GM19438 (cell line): Measurements from ENCODE around the gene MAD1L1.
"Not testable (repeated sequence)": the region's sequence is repeated elsewhere in the genome, so short reads cannot be mapped to it uniquely, and the experiment has no call there.

Source experiments
- ATAC-seq: cut with Tn5 transposase; IDR thresholded peaks from one replicate; pipeline ENCODE4 v1.9.1; 2021; ENCODE audit warnings: low read depth; ENCODE audit not compliant: unreplicated experiment

The MAD1L1 gene

DNA sequence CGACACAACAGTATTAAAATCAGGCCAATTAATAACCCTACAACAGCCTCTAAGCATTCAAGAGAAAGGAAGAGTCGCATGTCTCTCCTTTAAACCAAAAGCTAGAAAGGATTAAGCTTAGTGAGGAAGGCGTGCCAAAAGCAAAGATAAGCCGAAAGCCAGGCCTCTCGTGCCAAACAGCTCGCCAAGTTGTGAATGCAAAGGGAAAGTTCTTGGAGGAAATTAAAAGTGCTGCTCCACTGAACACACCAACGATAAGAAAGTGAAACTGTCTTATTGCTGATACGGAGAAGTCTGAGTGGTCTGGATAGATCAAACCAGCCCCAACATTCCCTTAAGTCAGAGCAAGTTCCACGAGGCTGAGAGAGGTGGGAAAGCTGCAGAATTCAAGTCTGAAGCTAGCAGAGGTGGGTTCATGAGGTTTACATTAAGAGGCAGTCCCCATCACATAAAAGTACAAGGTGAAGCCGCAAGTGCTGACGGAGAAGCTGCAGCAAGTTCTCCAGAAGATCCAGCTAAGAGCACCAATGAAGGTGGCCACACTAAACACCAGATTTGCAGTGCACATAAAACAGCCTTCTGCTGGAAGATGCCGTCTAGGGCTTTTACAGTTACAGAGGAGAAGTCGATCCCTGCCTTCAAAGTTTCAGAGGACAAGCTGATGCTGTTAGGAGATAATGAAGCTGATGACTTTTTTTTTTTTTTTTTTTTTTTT is 194.8 kb downstream of the MAD1L1 start:
- ATAC-seq, result no peak

GRCh38 chr7:2037301-2037807 is 195.4 kb downstream of the MAD1L1 start:
- ATAC-seq, result no peak

GRCh38 chr7:2036786-2037185 is 196.0 kb downstream of the MAD1L1 start:
- no peak for ATAC-seq

DNA sequence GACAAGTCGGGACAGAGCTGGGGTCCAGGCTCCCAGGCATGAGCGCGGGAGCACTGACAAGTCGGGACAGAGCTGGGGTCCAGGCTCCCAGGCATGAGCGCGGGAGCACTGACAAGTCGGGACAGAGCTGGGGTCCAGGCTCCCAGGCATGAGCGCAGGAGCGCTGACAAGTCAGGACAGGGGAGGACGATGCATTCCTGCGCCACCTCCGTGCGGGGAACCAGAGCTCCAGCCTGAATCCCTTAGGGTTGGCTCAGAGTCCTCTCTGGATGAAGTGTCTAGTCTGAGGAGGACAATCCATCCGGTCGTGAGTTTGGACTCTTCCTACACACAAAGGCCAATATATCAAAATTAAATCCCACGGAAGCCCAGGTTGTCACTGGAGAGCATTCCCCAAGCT is 196.5 kb downstream of the MAD1L1 start:
- ATAC-seq, result not testable (repeated sequence)

GRCh38 chr7:2034291-2035201 is 198.2 kb downstream of the MAD1L1 start:
- no peak for ATAC-seq

DNA sequence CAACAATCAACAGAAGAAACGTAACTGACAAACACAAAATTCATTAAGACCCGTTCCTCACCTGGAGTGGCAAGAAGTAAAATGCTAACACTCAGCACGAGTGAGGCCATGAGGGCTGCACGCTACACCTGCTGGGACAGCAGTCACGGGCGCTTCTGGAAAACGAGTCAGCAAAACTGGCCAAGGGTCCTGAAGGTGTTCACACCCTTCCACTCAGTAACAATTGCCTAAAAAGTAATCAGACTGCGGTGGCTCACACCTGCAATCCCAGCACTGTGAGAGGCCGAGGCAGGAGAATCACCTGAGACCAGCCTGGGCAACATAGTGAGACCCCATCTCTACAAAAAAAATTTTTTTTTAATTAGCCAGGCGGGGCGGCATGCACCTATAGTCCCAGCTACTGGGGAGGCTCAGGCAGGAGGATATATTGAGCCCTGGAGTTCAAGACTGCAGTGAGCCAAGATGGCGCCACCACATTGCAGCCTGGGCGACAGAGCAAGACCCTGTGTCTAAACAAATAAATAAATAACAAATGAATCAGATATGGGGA is 199.1 kb downstream of the MAD1L1 start:
- no peak for ATAC-seq

DNA sequence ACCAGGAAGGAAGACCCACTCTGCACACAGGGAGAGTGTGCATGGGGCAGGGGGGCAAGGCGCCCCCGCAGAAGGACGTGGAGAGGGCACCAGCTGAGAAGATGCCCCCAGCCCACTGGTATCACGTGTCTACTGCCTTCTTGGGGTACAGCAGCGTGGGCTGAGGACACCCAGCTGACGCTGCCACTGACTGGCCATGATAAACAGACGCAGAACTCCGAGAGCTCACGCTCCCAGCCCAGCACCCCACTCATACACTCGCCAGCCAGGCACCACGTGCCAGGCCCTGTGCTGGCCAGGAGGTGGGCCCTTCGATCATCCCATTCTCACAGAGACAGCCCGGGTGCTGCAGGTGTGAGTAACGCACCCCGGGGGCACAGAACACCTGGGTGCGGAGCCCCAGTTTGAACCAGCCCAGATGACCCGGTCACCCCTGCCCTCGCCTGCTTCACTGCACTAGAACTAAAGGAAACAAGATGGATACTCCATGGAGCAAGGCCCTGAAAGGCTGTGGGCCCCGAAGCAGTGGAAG is 199.8 kb downstream of the MAD1L1 start:
- ATAC-seq, result no peak

DNA sequence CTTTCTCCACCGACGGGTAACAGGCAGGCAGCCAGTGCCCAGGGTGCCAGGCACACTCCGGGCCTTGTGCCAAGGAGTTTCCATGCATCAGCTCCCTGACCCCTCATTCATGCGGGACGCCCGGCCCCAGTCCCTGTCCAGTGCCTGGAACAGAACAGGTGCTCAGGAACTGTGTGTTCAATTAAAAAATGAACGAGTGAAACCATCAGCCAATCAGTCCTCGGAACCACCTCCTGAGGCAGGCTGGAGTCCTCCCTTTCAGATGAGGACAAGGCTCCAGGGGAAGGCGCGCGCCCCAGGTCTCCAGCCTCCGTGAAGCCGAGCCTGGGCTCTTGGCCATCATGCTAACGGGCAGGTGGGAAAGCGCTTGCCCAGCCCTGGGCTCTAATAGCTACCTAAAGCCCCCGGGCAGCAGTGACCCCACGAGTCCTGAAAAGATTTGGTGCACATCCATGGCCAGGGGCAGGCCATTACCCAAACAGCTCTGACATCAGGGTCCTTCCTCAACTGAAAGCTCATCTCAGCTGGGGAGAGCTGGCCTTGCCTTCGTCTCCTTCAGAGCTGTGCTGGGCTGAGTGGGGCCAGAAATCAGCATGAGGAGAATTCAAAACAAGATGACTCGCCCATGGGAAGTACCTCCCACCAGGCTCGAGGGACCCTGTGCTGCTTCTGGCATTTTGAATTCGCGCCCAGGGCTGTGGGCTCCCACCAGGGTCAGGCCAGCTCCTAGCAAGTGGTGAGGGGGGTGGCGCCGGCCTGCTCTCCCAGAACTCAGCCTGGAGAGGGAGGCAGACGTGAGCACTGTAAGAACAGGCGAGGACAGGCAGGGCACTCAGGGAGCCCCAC is 200.5 kb downstream of the MAD1L1 start:
- no peak for ATAC-seq

DNA sequence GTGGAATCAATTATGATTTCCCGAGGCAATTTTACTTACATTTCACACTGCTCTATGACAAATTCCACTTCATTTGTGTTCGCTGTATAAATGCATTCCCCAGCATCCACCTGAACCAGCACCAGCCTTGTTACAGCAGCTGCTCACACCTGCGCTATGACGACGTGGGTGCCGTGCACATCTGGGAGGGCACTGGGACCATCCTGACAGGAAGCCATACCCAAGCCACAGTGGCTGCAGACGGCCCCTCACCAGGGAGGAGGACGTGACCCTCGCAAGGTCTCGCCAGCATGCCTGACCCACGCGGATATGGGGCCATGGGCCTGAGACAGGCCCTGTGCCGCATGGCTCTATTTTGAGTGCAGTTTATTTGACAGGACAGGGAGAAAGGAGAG is 201.3 kb downstream of the MAD1L1 start:
- ATAC-seq, result no peak

DNA sequence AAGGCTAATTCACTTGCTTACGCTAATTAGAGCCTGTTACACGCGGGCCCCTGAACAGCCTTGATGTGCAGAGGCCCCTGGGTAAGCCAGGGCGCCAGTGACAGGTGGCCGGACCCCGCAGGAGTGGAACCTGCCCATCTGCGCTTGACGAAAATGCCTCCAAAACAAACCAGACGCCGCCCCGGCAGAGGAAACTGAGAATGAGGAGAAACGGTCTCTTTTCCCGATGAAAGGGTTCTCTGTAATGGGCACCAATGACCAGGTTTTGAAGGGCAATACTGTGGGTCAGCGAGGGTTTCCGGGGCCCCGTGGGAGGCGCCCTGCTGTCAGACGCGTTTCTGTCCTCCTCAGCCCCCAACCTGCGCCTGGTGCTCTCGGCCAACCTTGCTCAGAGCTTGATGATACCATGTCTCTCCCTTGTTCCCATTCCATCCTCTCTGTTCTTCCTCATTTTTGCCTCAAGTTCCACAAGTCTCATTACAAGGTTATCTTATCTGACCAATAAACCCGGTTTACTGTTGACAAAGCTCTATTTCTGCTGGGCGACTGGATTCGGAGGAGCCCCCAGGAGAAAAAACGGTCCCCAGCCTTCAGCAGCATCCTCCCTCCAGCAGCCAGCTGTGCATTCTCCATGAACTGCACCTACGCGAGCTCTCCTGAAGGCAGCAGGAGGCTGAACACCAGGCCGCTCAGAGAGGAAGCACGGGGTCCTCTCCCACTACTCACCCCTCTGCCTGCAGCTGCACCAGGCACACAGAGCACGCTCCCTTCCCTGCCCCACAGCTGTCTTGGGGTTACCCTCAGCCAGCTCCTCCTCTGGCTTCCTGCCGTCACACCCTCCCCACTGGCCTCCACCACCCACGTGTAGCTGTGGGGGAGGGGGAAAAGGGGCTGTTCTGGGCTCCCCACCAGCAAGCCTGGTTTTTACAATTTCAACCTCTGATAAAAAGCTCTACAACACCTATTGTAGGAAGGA is 202.0 kb downstream of the MAD1L1 start:
- no peak for ATAC-seq

DNA sequence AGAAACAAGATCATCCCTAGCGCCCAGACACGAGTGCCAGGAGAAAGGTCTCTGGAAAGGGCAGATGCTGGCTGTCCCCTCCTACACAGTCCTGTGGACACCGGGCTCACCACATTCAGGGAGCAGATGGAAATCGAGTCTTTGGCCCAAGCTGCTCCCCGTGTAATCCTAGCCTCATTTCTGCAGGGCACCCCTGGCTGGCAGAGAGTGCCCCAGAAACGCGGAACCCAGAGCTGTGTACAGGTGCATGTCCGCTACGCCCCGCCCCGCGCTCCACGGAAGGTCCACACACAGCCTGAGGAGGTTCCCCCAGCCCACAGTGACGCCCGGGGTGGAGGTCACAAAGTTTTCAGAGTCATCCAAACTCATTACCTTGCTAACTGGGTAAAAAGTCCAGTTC is 202.8 kb downstream of the MAD1L1 start:
- ATAC-seq, result no peak

DNA sequence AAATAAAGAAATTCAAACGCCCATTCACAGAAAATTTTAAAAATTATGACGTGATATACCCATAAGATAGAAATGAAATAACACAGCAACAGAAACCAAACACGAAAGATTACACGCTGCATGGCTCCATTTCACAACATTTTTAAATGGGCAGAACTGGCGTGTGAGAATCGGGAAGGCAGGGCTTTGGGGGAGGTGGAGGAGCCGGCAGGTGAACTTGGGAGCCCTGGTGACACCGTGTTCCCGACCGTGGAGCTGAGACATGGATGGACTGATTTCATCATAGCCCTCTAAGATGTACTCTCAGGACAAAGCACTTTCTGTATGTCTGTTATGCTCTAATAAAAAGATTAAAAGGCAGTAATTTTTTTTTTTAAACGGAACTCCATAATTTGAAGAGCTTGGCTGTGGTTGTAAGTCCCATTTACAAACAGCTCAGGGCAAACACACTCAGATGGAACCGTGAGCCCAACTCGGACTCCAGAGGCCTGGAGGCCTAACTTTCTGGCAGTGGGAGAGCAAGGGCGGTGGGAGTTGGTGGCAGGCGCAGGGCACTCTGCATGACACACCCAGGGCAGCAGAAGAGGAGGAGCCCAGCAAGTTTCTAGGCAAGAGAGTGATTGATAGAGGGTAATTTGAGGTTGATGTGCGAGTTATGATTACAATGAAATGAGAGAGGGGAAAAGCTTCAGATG is 203.4 kb downstream of the MAD1L1 start:
- no peak for ATAC-seq

DNA sequence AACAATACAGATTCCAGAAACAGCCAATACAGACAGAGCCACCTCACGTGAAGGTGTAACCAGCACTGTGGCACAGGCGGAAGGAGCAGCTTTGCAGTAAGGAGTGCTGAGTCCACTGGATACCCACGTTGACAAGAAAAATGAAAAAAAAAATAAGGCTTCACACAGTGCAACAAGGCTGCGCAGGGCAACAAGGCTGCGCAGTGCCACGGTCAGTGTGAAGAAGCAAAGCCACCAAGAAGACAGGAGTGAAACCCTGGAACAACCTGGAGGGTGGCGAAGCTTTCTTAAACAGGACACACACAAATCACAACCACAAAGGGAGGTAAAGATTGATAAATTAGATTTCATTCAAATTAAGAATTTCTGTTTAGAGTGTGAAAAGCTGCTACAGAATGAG is 204.0 kb downstream of the MAD1L1 start:
- ATAC-seq, result no peak

DNA sequence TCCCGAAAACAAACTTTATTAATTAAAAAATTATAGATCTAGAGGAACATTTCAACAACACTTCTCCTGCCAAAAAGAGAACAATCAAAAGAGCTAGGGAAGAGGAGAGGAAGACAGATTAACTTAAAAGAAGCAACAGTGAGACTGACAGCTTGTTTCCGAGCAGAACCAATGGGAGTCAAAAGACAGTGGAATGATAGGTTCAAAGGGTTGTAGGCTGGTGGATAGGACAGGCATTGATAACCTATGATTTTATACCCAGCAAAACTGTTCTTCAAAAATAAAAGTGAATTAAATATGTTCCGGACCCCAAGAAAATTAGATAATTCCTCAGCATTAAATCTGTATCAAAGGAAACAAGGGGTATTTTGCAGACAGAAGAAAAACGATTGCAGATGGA is 207.6 kb downstream of the MAD1L1 start:
- no peak for ATAC-seq

DNA sequence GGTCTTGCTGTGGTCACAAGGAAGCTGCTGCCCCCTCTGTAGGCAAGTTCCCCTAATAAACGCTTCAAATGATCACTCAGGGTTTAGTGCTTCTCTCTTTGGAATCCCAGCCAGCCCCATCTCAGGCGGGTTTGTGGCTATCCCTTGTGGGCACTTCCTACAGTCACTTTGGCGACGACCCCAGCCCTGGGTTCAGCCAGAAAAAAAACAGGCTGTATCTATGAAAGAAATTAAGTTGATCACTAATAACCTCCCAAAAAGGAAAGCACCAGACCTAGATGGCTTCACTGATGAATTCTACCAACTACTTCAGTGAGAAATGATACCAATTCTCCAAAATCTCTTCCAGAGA is 208.2 kb downstream of the MAD1L1 start:
- ATAC-seq, result no peak

GRCh38 chr7:2023877-2024566 is 208.7 kb downstream of the MAD1L1 start:
- no peak for ATAC-seq

DNA sequence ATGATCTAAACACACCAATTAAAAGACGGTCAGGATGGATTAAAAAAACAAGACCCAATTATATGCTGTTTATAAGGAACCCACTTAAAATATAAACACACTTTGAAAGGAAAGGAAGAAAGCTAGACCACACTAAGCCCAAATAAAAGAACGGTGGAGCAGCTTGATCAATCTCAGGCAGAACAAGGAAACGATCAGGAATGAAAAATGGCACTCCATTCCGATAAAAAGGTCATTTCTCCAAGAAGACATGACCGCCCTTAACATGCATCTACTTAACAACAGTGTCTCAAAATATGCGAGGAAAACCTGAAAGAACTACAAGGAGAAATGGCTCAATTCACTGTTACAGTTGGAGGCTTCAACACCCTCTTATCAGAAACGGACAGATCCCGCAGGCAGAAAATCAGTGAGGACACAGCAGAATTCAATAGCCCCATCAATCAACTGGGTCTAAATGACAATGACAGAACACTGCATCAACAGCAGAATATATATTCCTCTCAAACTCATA is 210.0 kb downstream of the MAD1L1 start:
- no peak for ATAC-seq

- no peak for ATAC-seq
Measured at GRCh38 chr7:2022021-2022409, 210.7 kb downstream of the MAD1L1 start.
